ENCODE data around the gene MAST1.

- TF ChIP-seq CTCF (IDR thresholded peaks at IDR 0.05; ENCODE audit: low read depth, low read length, missing input control) (no peak), REST (IDR thresholded peaks at IDR 0.05) (no peak), ATF3 (IDR thresholded peaks at IDR 0.05) (no peak)
These were observed 30.3 kb downstream of the MAST1 start for GRCh38 chr19:12868540-12869112.
